ENCODE results near the gene TPRG1L. TPM values are rescaled to one million over a fixed set of nuclear protein-coding genes. Genes with fewer than 3 reads are reported as not detected.

TPRG1L gene
- total and polyA plus RNA-seq, 2 of the 4 experiments (the other 2 are of a cell fraction), result 25.3 to 39.5 TPM

GRCh38 chr1:3612123-3612522, 12.7 kb upstream of the TPRG1L start:
- H3K4ac ChIP-seq (ENCODE audit: low read depth, low read length), result no peak overlapping the region
- H3K18ac ChIP-seq (ENCODE audit: low read depth, low read length), result no peak overlapping the region
- DNase-seq (no peak), ATAC-seq (ENCODE audit: low read depth) (no peak)
- no peak overlapping the region for H3K4me3 ChIP-seq (ENCODE audit: insufficient read depth, low read depth, low read length)
- no peak overlapping the region for H4K8ac ChIP-seq (ENCODE audit: low read depth in 2 of 2, low read length in 2 of 2)
- ChIA-PET POLR2A (ENCODE audit: unreplicated experiment) (no interaction called here), CTCF (no interaction called here)
- H2BK5ac ChIP-seq (ENCODE audit: low read depth, low read length, poor library complexity, severe bottlenecking), result no peak overlapping the region
- no peak overlapping the region for H4K5ac ChIP-seq (ENCODE audit: low read depth, low read length)
- dilution Hi-C loops (cut with HindIII; ENCODE audit: low sequenced_read_pairs, unreplicated experiment), result no loop called here
- H3K9me1 ChIP-seq (ENCODE audit: insufficient read depth, low read length), result no peaks in the 10 kb centered on the region
- H2BK15ac ChIP-seq (ENCODE audit: low read depth, low read length), result no peak overlapping the region
- H3K27me3 ChIP-seq (ENCODE audit: control insufficient read depth, insufficient read depth, low read length), result peaks cover 29% of the 10 kb centered on the region; the same call in 1 of the 2 replicates
- H3K9ac ChIP-seq (ENCODE audit: low read depth, low read length), result no peak overlapping the region
- H3K14ac ChIP-seq (replicated peaks; ENCODE audit: low read depth, low read length), result no peak overlapping the region
- in situ Hi-C loops (cut with MboI; ENCODE audit: low sequenced_read_pairs), result no loop called here
- intact Hi-C loops (cut with micrococcal nuclease), result no loop called here
- no peak overlapping the region for H2AK5ac ChIP-seq (ENCODE audit: low read depth, low read length)
- peaks cover 18% of the 10 kb centered on the region for H3K4me1 ChIP-seq (ENCODE audit: control insufficient read depth, insufficient read depth, low read length)
- H2AK9ac ChIP-seq (replicated peaks; ENCODE audit: low read depth, low read length, poor library complexity), result peak overlapping the region; percentile 19
- no peak overlapping the region for H3K4me2 ChIP-seq (ENCODE audit: low read depth, low read length)
- no peak overlapping the region for H3K56ac ChIP-seq (ENCODE audit: extremely low read depth, insufficient read depth, low read length)
- BruUV-seq (replicated peaks), result no TSS peak
- H3K36me3 ChIP-seq (ENCODE audit: control insufficient read depth, insufficient read depth, low read length), result no peaks in the 10 kb centered on the region
- no peaks in the 10 kb centered on the region for H3K9me3 ChIP-seq (ENCODE audit: control insufficient read depth, insufficient read depth, low read length)
- no peaks in the 10 kb centered on the region for H3K79me1 ChIP-seq (ENCODE audit: low read depth in 1 of 2, low read length in 2 of 2)
- no peaks in the 10 kb centered on the region for H4K20me1 ChIP-seq (ENCODE audit: insufficient read depth, low read length)
- TF ChIP-seq CHD1 (IDR thresholded peaks at IDR 0.05; ENCODE audit: low read depth, low read length) (no peak), MAZ (IDR thresholded peaks at IDR 0.05; ENCODE audit: borderline replicate concordance, low read depth, low read length) (no peak), MXI1 (IDR thresholded peaks at IDR 0.05; ENCODE audit: borderline replicate concordance, low read depth, low read length) (no peak), MAFK (IDR thresholded peaks at IDR 0.05; ENCODE audit: low read depth, low read length) (no peak), RAD21 (IDR thresholded peaks at IDR 0.05; ENCODE audit: low read length) (no peak), BHLHE40 (IDR thresholded peaks at IDR 0.05; ENCODE audit: low read depth, low read length) (no peak), ELK1 (IDR thresholded peaks at IDR 0.05; ENCODE audit: borderline replicate concordance, low read depth, low read length) (no peak), POLR2A (IDR thresholded peaks at IDR 0.05; ENCODE audit: low read depth, low read length) (no peak), FOS (IDR thresholded peaks at IDR 0.05; ENCODE audit: low read depth, low read length) (no peak), SMC3 (IDR thresholded peaks at IDR 0.05; ENCODE audit: low read depth, low read length) (no peak), NFE2L2 (IDR thresholded peaks at IDR 0.05; ENCODE audit: low read depth, low read length) (no peak), CTCF (conservative IDR thresholded peaks at IDR 0.05; ENCODE audit: low read depth, low read length) (no peak), CEBPB (IDR thresholded peaks at IDR 0.05; ENCODE audit: low read depth, low read length) (no peak), USF2 (IDR thresholded peaks at IDR 0.05; ENCODE audit: low read depth, low read length) (no peak)
- no peak overlapping the region for H4K91ac ChIP-seq (ENCODE audit: insufficient read depth, low read depth, low read length)
- no peak overlapping the region for H3K23ac ChIP-seq (ENCODE audit: low read depth, low read length)
- H3K27ac ChIP-seq (ENCODE audit: insufficient read depth, low read length), result no peak overlapping the region
- no peak overlapping the region for H2BK120ac ChIP-seq (ENCODE audit: low read depth, low read length)
- H2BK20ac ChIP-seq (ENCODE audit: low read depth, low read length), result no peak overlapping the region
- 81% methylated on average over 3 of the region's 7 CpGs; no CpG with 5 or more reads in 1 of the 2 experiments for WGBS, 2 experiments (ENCODE audit: extremely low coverage in 2 of 2, insufficient read length in 1 of 2)
- peak overlapping the region; percentile 48 for H2AFZ ChIP-seq (replicated peaks; ENCODE audit: low read length, poor library complexity)

Measured in IMR-90 (cell line).